A673 (cell line): ENCODE data around the gene ACSL4. TPM values are rescaled to one million over a fixed set of nuclear protein-coding genes. Genes with fewer than 3 reads are reported as not detected.

Source experiments
- BruUV-seq: library from RNA; stranded (reverse); fragments of 400-500 nt; replicated peaks from 2 replicates; lab custom pipeline; 2021; lab: Mats Ljungman, UMichigan
- CTCF ChIA-PET: fragments of 300-600 bp; sonication (Branson Sonifier 250); formaldehyde crosslinking; loops from one replicate; lab custom pipeline; 2022; ENCODE audit warnings: antibody characterized with exemption; lab: Charles Lee
- POLR2A ChIA-PET: fragments of 300-600 bp; sonication (Branson Sonifier 250); formaldehyde crosslinking; loops from one replicate; lab custom pipeline; 2022; ENCODE audit warnings: antibody characterized with exemption; ENCODE audit not compliant: low non-redundant PET; lab: Charles Lee
- DNase-seq: peaks from one replicate; pipeline ENCODE4 v3.0.0-alpha.2; 2015; ENCODE audit warnings: low spot score
- H3K27ac ChIP-seq: fragments of 200-600 bp; sonication (generic); 2 replicates; pipeline ENCODE4 v1.5.1; 2016; ENCODE audit warnings: mixed run types, low read depth, mild to moderate bottlenecking, mixed read lengths, antibody characterized with exemption, low read length; ENCODE audit not compliant: poor library complexity, severe bottlenecking
- H3K27me3 ChIP-seq: fragments of 200-600 bp; sonication (generic); replicated peaks from 2 replicates; pipeline ENCODE4 v1.6.1; 2017; ENCODE audit warnings: mixed run types, low read depth, mild to moderate bottlenecking, mixed read lengths, antibody characterized with exemption, low read length; ENCODE audit not compliant: insufficient read depth, poor library complexity
- H3K36me3 ChIP-seq: fragments of 200-600 bp; sonication (generic); 2 replicates; pipeline ENCODE4 v1.6.1; 2016; ENCODE audit warnings: mixed run types, mild to moderate bottlenecking, mixed read lengths, antibody characterized with exemption, low read length; ENCODE audit not compliant: insufficient read depth, poor library complexity, severe bottlenecking
- H3K4me1 ChIP-seq: fragments of 200-600 bp; sonication (generic); 2 replicates; pipeline ENCODE4 v1.6.1; 2017; ENCODE audit warnings: mixed run types, mild to moderate bottlenecking, mixed read lengths, antibody characterized with exemption, low read length; ENCODE audit not compliant: insufficient read depth, poor library complexity, severe bottlenecking
- H3K4me3 ChIP-seq: fragments of 200-600 bp; sonication (generic); 2 replicates; pipeline ENCODE4 v1.5.1; 2016; ENCODE audit warnings: low read depth, mixed run types, mild to moderate bottlenecking, mixed read lengths, low read length; ENCODE audit not compliant: poor library complexity, severe bottlenecking
- H3K9me3 ChIP-seq: fragments of 200-600 bp; sonication (generic); 2 replicates; pipeline ENCODE4 v1.6.1; 2016; ENCODE audit warnings: mixed run types, low read depth, mild to moderate bottlenecking, mixed read lengths, antibody characterized with exemption, low read length; ENCODE audit not compliant: poor library complexity, severe bottlenecking
- EZH2 ChIP-seq: fragments of 200-600 bp; sonication (generic); IDR thresholded peaks from 2 replicates; pipeline ENCODE4 v1.6.1; 2017; ENCODE audit warnings: borderline replicate concordance, low read depth, mild to moderate bottlenecking, mixed read lengths, antibody characterized with exemption, low read length; ENCODE audit not compliant: poor library complexity, severe bottlenecking
- intact Hi-C: fragments of 100-400 bp; cut with micrococcal nuclease; formaldehyde crosslinking; loops from one replicate; pipeline ENCODE4 v1.10.0; 2022; ENCODE audit not compliant: unreplicated experiment
- total RNA-seq: library from RNA; stranded (reverse); gene quantifications from 2 replicates; pipeline ENCODE4 v1.2.3, GENCODE V29; 2021
- TF ChIP-seq, protein P1 (sequence below): fragments of 300-800, 200-600 bp; sonication (generic); conservative IDR thresholded peaks from 2 replicates; pipeline ENCODE4 v1.5.1; 2017; ENCODE audit warnings: low read depth, mild to moderate bottlenecking, antibody characterized with exemption, low read length, moderate library complexity, mixed read lengths

The ACSL4 gene
- total RNA-seq, 1 experiment from 2014 or later = 59.7 TPM

DNA sequence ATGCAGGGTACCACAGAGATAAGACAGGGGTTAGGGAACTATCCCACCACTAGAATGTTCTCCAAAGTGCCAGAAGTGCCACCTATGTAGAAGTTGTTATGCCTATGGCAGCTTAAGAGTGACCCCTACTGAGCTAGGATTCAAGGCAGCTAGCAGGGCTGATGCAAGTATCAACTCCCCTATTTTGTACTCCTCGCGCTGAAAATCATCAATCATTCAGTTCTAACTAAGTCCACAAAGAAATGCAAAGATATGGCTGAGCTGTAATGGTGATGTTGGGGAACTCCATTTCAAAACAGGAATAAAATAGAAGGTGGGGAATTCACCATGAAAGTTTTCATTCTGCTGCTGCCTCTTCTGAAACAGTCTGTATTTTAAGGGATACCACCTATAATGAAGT lies 13.8 kb downstream of the ACSL4 start:
- intact Hi-C loops = loop anchor here (10.0 kb wide), 1 partner anchor 234 kb away; the partner anchor contains the start of gene GUCY2F
- no TSS peak for BruUV-seq
- no peaks in the 10 kb centered on the region for H3K27me3 ChIP-seq
- no peak overlapping the region for H3K4me3 ChIP-seq
- POLR2A ChIA-PET = no interaction called here
- no peak overlapping the region for H3K27ac ChIP-seq
- TF ChIP-seq, protein P1, sequence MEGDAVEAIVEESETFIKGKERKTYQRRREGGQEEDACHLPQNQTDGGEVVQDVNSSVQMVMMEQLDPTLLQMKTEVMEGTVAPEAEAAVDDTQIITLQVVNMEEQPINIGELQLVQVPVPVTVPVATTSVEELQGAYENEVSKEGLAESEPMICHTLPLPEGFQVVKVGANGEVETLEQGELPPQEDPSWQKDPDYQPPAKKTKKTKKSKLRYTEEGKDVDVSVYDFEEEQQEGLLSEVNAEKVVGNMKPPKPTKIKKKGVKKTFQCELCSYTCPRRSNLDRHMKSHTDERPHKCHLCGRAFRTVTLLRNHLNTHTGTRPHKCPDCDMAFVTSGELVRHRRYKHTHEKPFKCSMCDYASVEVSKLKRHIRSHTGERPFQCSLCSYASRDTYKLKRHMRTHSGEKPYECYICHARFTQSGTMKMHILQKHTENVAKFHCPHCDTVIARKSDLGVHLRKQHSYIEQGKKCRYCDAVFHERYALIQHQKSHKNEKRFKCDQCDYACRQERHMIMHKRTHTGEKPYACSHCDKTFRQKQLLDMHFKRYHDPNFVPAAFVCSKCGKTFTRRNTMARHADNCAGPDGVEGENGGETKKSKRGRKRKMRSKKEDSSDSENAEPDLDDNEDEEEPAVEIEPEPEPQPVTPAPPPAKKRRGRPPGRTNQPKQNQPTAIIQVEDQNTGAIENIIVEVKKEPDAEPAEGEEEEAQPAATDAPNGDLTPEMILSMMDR = no peak
- no peak for TF ChIP-seq EZH2
- no peak for DNase-seq
- H3K9me3 ChIP-seq = no peaks in the 10 kb centered on the region
- H3K36me3 ChIP-seq = no peaks in the 10 kb centered on the region
- CTCF ChIA-PET = no interaction called here
- peaks cover 4% of the 10 kb centered on the region for H3K4me1 ChIP-seq

DNA sequence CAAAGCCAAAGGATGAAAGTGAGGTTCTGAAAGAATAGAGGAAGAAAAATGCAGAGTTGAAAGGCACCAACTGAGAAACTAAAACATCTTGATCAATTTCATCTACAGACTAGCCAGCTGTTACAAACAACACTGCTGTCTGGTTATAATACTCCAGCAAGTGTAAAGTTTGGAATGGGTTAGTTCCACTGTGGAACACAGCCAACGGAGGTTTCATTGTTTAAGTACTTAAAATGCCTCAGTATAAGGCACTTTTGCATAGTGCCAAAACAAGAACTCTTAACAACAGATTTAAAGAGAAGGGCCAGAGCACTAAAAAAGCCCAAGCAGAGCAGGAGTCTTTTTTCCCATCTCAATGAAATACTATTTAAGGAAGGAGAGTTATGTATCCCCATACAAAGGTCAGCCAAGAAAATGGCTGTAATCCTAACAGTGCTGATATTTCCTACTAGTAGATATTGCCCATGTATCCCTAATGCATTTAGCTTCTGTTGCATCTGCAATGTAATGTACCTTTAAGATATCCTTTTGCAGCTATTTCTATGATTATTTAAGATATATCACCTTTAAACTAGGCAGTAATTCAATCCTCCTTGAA lies 16.5 kb downstream of the ACSL4 start:
- H3K9me3 ChIP-seq = no peaks in the 10 kb centered on the region
- BruUV-seq = no TSS peak
- ChIA-PET POLR2A (no interaction called here), CTCF (no interaction called here)
- TF ChIP-seq EZH2 = no peak
- TF ChIP-seq, protein P1 = no peak
- no peak overlapping the region for H3K27ac ChIP-seq
- no peaks in the 10 kb centered on the region for H3K36me3 ChIP-seq
- peaks cover 4% of the 10 kb centered on the region for H3K4me1 ChIP-seq
- no peaks in the 10 kb centered on the region for H3K27me3 ChIP-seq
- H3K4me3 ChIP-seq = no peak overlapping the region
- no peak for DNase-seq
- intact Hi-C loops = loop anchor here (10.0 kb wide), 1 partner anchor 232 kb away; the partner anchor contains the start of gene GUCY2F

DNA sequence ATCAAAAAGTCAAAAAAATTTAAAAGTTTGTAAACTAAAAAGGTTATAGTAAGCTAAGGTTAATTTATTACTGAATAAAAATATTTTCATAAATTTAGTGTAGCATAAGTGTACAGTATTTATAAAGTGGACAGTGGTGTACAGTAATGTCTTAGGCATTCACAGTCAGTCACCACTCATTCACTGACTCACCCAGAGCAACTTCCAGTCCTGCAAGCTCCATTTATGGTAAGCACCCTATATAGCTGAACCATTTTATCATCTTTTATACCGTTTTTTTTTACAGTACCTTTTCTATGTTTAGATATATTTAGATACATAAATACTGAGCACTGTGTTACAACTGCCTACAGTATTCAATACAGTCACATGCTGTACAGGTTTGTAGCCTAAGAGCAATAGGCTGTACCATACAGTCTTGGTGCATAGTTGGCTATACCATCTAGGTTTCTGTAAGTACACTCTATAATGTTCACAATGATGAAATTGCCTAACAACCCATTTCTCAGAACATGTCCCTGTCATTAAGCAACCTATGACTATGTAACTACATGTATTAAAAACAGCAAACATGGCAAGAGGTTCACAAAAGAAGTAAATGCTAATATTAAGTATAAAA lies 18.6 kb downstream of the ACSL4 start:
- Histone ChIP-seq H3K27me3 (no peaks in the 10 kb centered on the region), H3K36me3 (no peaks in the 10 kb centered on the region), H3K4me3 (no peak overlapping the region), H3K27ac (no peak overlapping the region), H3K4me1 (peaks cover 8% of the 10 kb centered on the region), H3K9me3 (no peaks in the 10 kb centered on the region)
- no peak for DNase-seq
- POLR2A ChIA-PET = no interaction called here
- BruUV-seq = no TSS peak
- intact Hi-C loops = loop anchor here (10.0 kb wide), 1 partner anchor 230 kb away; the partner anchor contains the start of gene GUCY2F
- no peak for TF ChIP-seq EZH2
- TF ChIP-seq, protein P1 = no peak
- CTCF ChIA-PET = interaction anchor here (0.6 to 2.4 kb wide), 4 partner anchors 140 to 756 kb away, joined by 3 to 20 read pairs (median 5); no protein-coding TSS in a partner anchor
